Endothelial cell of umbilical vein (primary cell): Measurements from ENCODE around the gene TAF10. TPM values are rescaled to one million over a fixed set of nuclear protein-coding genes. Genes with fewer than 3 reads are reported as not detected.

ENCODE experiments used
- BruUV-seq: library from RNA; stranded (reverse); fragments of 400-500 nt; replicated peaks from 2 replicates; lab custom pipeline; 2021; lab: Mats Ljungman, UMichigan
- CTCF ChIA-PET: fragments of 300-600, 350-600 bp; sonication (Branson Sonifier 250); formaldehyde crosslinking; loops from one replicate; lab custom pipeline; 2021; ENCODE audit warnings: antibody characterized with exemption, inconsistent platforms; lab: Charles Lee
- POLR2A ChIA-PET: fragments of 300-600, 350-600 bp; sonication (Branson Sonifier 250); formaldehyde crosslinking; loops from one replicate; lab custom pipeline; 2021; ENCODE audit warnings: antibody characterized with exemption, inconsistent platforms; lab: Charles Lee
- DNase-seq: peaks from one replicate; pipeline ENCODE4 v3.0.0-alpha.2; 2011; ENCODE audit warnings: low read depth, low spot score
- FAIRE-seq: peaks from 2 replicates; lab custom pipeline; 2011; peaks lifted over from hg19 to GRCh38; lab: Jason Lieb, UNC
- H2AFZ ChIP-seq: 2 replicates; pipeline ENCODE4 v1.6.0; 2012; ENCODE audit warnings: low read depth, low read length, control low read depth, inconsistent platforms
- H3K27ac ChIP-seq: 2 replicates; pipeline ENCODE4 v1.5.1; 2011; ENCODE audit warnings: low read depth, mild to moderate bottlenecking, control low read depth, low read length, moderate library complexity; ENCODE audit not compliant: insufficient read depth
- H3K27me3 ChIP-seq, 2 experiments: 2 replicates each; pipeline versions ENCODE4 v1.6.0 to v1.6.1; 2011; ENCODE audit warnings: low read length in 2 of 2, mixed read lengths in 1 of 2; ENCODE audit not compliant: control insufficient read depth in 2 of 2, insufficient read depth in 2 of 2
- H3K36me3 ChIP-seq, 2 experiments: 2 replicates in 1 of 2; 3 replicates in 1 of 2; pipeline ENCODE4 v1.5.1; 2011; ENCODE audit warnings: low read length in 2 of 2, mild to moderate bottlenecking in 1 of 2, moderate library complexity in 1 of 2; ENCODE audit not compliant: control insufficient read depth in 2 of 2, insufficient read depth in 2 of 2; ENCODE audit errors: extremely low read depth in 1 of 2
- H3K4me1 ChIP-seq: 3 replicates; pipeline ENCODE4 v1.5.1; 2011; ENCODE audit warnings: mild to moderate bottlenecking, low read length; ENCODE audit not compliant: control insufficient read depth, insufficient read depth; ENCODE audit errors: extremely low read depth
- H3K4me2 ChIP-seq: 2 replicates; pipeline ENCODE4 v1.6.1; 2011; ENCODE audit warnings: low read length, control low read depth, mixed read lengths; ENCODE audit not compliant: insufficient read depth
- H3K4me3 ChIP-seq, 3 experiments: fragments of 200-600 bp in 1 of 3; sonication (generic), shearing (Covaris generic) in 1 of 3; replicated peaks in 1 of 3; 2 replicates each; pipeline ENCODE4 v1.5.1; 2011 to 2016; ENCODE audit warnings: control low read depth in 3 of 3, low read length in 3 of 3, mild to moderate bottlenecking in 2 of 3, inconsistent platforms in 1 of 3, low read depth in 1 of 3, moderate library complexity in 1 of 3; ENCODE audit not compliant: insufficient read depth in 1 of 3
- H3K79me2 ChIP-seq: 2 replicates; pipeline ENCODE4 v1.6.0; 2012; ENCODE audit warnings: low read length, inconsistent platforms; ENCODE audit not compliant: control insufficient read depth, insufficient read depth
- H3K9ac ChIP-seq: replicated peaks from 2 replicates; pipeline ENCODE3; 2011; ENCODE audit warnings: low read length, control low read depth; ENCODE audit not compliant: insufficient read depth; ENCODE audit errors: extremely low read depth
- H3K9me1 ChIP-seq: replicated peaks from 3 replicates; pipeline ENCODE4 v1.6.0; 2011; ENCODE audit warnings: mild to moderate bottlenecking, low read length; ENCODE audit not compliant: control insufficient read depth, insufficient read depth; ENCODE audit errors: extremely low read depth
- H3K9me3 ChIP-seq: replicated peaks from 2 replicates; pipeline ENCODE4 v1.5.1; 2012; ENCODE audit warnings: low read length, inconsistent platforms; ENCODE audit not compliant: control insufficient read depth, insufficient read depth
- H4K20me1 ChIP-seq: replicated peaks from 2 replicates; pipeline ENCODE3; 2011; ENCODE audit warnings: mild to moderate bottlenecking, low read length; ENCODE audit not compliant: control insufficient read depth, insufficient read depth; ENCODE audit errors: extremely low read depth
- CTCF ChIP-seq, 2 donors: IDR thresholded peaks; 1 replicate in 1 of 2; 2 replicates in 1 of 2; pipeline ENCODE4 v1.5.1; 2011; ENCODE audit warnings: low read length in 2 of 2, mild to moderate bottlenecking in 2 of 2, moderate library complexity in 2 of 2, control low read depth in 1 of 2, inconsistent platforms in 1 of 2, low read depth in 1 of 2; ENCODE audit not compliant: insufficient read depth in 1 of 2; ENCODE audit errors: extremely low read depth in 1 of 2
- FOS ChIP-seq: IDR thresholded peaks from 2 replicates; pipeline ENCODE4 v1.6.1; 2011; ENCODE audit warnings: mild to moderate bottlenecking, low read length, moderate library complexity, borderline replicate concordance; ENCODE audit not compliant: insufficient read depth
- GATA2 ChIP-seq: IDR thresholded peaks from 2 replicates; pipeline ENCODE4 v1.7.0; 2011; ENCODE audit warnings: low read depth, mild to moderate bottlenecking, moderate library complexity, mixed read lengths, low read length; ENCODE audit not compliant: insufficient read length, insufficient read depth
- JUN ChIP-seq: IDR thresholded peaks from 2 replicates; pipeline ENCODE4 v1.6.1; 2011; ENCODE audit warnings: borderline replicate concordance, low read depth; ENCODE audit not compliant: insufficient read length, insufficient read depth
- MAX ChIP-seq: IDR thresholded peaks from 2 replicates; pipeline ENCODE4 v1.6.1; 2011; ENCODE audit not compliant: insufficient read depth, insufficient read length
- MYC ChIP-seq: IDR thresholded peaks from one replicate; pipeline ENCODE4 v1.6.1; 2011; ENCODE audit warnings: mild to moderate bottlenecking, low read depth, low read length
- POLR2A ChIP-seq: IDR thresholded peaks from 2 replicates; pipeline ENCODE4 v1.6.1; 2012; ENCODE audit warnings: low read depth, mild to moderate bottlenecking, control low read depth, low read length
- POLR2AphosphoS5 ChIP-seq: IDR thresholded peaks from 2 replicates; pipeline ENCODE4 v1.6.1; 2012; ENCODE audit warnings: low read depth, mild to moderate bottlenecking, control low read depth, low read length, moderate library complexity; ENCODE audit not compliant: insufficient read depth
- dilution Hi-C: fragments of 300-500 bp; cut with MboI; formaldehyde crosslinking; loops from one replicate; pipeline ENCODE4 v1.15.0; 2019; ENCODE audit warnings: low sequenced_read_pairs; ENCODE audit not compliant: extremely low pct_ligation_motif_present
- intact Hi-C: fragments of 100-400 bp; cut with micrococcal nuclease; formaldehyde crosslinking; loops from one replicate; pipeline ENCODE4 v1.10.0; 2022
- polyA plus RNA-seq, 4 experiments: library from polyadenylated mRNA; depleted of rRNA in 3 of 4; stranded (reverse) in 3 of 4; unstranded in 1 of 4; fragments of >200 nt; gene quantifications; 2 replicates each; pipeline versions ENCODE4 v1.2.1 to v1.2.3, GENCODE V29; 2011 to 2012; ENCODE audit warnings: missing spikeins in 1 of 4
- total RNA-seq: library from RNA; stranded (reverse); gene quantifications from 2 replicates; pipeline ENCODE4 v1.2.3, GENCODE V29; 2021

Gene TAF10
- total and polyA plus RNA-seq, 2 donors (not counting 3 experiments of a cell fraction or from before 2014, with no cell fraction given), result 86.2 to 149 TPM

GRCh38 chr11:6660712-6661111, 48.7 kb upstream of the TAF10 start:
- Histone ChIP-seq H3K4me2 (no peak overlapping the region), H3K27me3 (no peaks in the 10 kb centered on the region), H3K9me3 (no peaks in the 10 kb centered on the region), H3K9me1 (no peaks in the 10 kb centered on the region), H3K27ac (no peak overlapping the region), H3K79me2 (no peaks in the 10 kb centered on the region), H4K20me1 (no peaks in the 10 kb centered on the region), H3K4me3 (no peak overlapping the region), H3K36me3 (no peaks in the 10 kb centered on the region), H2AFZ (no peak overlapping the region), H3K9ac (no peak overlapping the region), H3K4me1 (peaks cover 7% of the 10 kb centered on the region)
- DNase-seq, result no peak
- ChIA-PET CTCF (interaction anchor here (1.0 kb wide), 1 partner anchor 129 kb away, joined by 3 read pairs; no protein-coding TSS in a partner anchor), POLR2A (no interaction called here)
- no peak for TF ChIP-seq CTCF (IDR thresholded peaks at IDR 0.05; ENCODE audit: extremely low read depth in 1 of 2, insufficient read depth in 1 of 2, low read depth in 1 of 2, low read length in 2 of 2)
- no peak for TF ChIP-seq POLR2AphosphoS5
- no peak for TF ChIP-seq MYC
- TF ChIP-seq JUN, result no peak
- intact Hi-C loops (no loop called here), dilution Hi-C loops (no loop called here)
- BruUV-seq, result no TSS peak
- FAIRE-seq, result no peak

GRCh38 chr11:6658647-6659046, 46.6 kb upstream of the TAF10 start:
- POLR2A ChIA-PET, result no interaction called here
- CTCF ChIA-PET, result interaction anchor here (0.9 to 1.2 kb wide), 4 partner anchors 10 to 279 kb away, joined by 3 read pairs; partner anchors contain the start of gene TAF10
- no TSS peak for BruUV-seq
- H3K27me3 ChIP-seq, result no peaks in the 10 kb centered on the region
- H3K9ac ChIP-seq, result no peak overlapping the region
- H3K9me3 ChIP-seq, result no peaks in the 10 kb centered on the region
- no peak overlapping the region for H3K4me3 ChIP-seq
- TF ChIP-seq MAX (no peak), POLR2A (no peak), JUN (no peak), GATA2 (no peak), MYC (no peak), FOS (no peak)
- H4K20me1 ChIP-seq, result no peaks in the 10 kb centered on the region
- no peak overlapping the region for H3K4me2 ChIP-seq
- intact Hi-C loops, result no loop called here
- H3K36me3 ChIP-seq, result no peaks in the 10 kb centered on the region
- H3K27ac ChIP-seq, result no peak overlapping the region
- no peak for DNase-seq
- no peaks in the 10 kb centered on the region for H3K9me1 ChIP-seq
- H3K4me1 ChIP-seq, result peaks cover 15% of the 10 kb centered on the region
- H2AFZ ChIP-seq, result no peak overlapping the region
- FAIRE-seq, result no peak
- peaks cover 2% of the 10 kb centered on the region for H3K79me2 ChIP-seq
- dilution Hi-C loops, result no loop called here
